HG02588 (cell line): ENCODE measurements around the gene OCSTAMP.

ENCODE experiments used
- ATAC-seq: cut with Tn5 transposase; IDR thresholded peaks from one replicate; pipeline ENCODE4 v1.9.1; 2021; ENCODE audit warnings: mild to moderate bottlenecking, moderate library complexity; ENCODE audit not compliant: unreplicated experiment

The OCSTAMP gene

DNA sequence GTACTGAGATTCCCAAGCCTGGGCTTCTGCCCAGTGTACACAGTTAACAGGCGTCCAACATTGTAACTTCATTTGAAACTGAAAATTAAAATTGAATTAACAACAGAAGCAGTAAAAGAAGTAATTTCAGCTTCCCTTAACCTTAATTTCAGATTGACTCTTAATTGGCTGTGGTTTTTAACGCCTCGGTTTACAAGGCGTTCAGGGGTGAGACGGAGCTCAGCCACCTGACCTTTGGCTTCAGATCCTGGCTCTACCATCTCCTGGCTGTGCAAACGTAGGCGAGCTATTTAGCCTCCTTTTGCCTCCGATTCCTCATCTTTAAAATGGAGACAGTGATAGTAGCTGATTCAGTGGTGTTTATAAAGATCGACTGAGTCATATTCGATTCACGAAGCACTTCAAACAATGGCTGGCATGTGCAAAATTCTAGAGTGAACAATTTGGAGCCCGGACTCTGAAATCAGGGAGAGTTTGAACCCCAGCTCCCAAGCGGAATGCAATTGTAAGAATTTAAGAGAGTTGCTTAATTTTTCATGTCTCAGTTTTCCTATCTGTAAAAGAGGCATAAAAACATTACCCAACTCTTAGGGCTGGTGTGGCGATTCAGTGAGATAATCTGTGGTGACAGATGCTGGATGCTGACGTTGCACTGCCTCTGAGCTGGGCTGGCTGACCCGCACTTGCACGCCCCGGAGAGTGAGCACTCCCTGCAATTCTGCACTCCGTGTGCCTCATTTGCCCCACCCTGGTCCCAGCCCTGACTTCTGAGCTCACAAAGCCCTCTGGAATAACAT lies 23.5 kb upstream of the OCSTAMP start:
- no peak for ATAC-seq

DNA sequence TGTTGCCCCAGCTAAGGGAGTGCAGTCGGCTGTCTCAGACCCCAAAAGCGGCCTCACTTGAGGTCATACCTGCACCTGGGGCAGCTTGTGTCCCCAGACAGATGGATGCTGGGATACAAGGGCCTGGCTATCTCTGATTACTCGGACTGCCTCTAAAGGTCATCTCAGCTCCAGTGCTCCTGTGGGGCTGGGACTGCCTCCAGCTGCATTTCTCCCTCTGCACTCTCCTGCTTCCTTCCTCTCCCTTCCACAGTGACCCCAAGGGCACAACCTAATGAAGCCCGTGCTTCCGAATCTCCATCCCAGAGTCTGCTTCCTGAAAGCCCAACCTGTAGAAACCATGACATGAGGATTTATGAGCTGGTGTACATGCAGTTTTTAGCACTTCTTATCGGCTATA lies 22.8 kb upstream of the OCSTAMP start:
- ATAC-seq = no peak

DNA sequence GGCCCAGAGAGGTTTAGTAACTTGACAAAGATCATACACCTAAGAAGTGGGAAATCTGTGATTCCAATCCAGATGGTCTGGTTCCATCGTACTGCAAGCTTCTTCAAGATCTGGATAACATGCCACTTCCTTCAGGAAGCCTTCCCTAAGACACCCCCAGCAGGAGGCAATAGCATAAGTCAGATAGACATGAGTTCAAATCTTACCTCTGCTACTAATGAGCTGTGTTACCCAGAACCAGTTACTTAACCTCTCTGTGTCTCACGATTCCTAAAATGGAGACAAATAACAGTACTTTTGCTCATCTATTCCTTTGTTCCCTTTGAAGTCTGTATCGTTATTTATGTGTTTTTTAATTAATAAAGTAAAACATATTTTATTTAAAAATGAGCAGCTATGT lies 22.3 kb upstream of the OCSTAMP start:
- ATAC-seq = no peak

DNA sequence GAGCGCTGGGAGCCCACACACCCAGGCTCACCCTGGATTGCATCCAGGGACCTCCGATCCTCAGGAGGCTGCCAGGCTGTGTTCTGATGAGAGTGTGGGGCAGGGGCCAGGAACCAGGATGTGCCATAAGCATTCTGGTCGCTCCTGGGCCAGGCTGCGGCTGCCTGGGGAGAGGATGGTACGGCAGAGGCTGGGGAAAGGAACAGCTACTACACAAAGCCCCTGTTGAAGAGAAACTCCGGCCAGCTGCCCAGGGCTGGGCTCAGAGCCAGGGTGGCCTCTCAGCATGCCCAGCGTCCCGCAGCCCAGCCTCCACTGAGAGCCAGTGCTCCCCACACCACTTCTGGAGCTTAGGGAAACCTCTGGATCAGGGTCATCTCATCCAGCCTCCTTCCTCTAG lies 21.7 kb upstream of the OCSTAMP start:
- no peak for ATAC-seq

DNA sequence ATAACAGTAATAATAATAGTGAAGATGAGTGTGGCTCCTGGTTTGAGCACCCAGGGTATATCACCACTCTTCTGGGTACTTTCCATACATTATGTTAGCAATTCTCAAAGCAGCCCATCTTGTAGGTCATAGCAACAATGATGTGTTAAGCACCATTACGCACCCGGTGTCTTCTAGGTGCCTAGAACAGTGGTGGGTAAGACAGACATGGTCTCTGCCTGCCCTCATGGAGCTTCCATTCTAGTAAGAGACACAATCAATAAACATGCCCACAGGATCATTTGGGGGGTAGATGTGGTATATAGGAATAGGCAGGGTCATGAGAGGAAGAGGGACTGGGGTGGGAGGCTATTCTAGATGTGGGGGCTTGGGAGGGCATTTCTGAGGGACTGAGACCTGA lies 21.0 kb upstream of the OCSTAMP start:
- ATAC-seq = no peak

DNA sequence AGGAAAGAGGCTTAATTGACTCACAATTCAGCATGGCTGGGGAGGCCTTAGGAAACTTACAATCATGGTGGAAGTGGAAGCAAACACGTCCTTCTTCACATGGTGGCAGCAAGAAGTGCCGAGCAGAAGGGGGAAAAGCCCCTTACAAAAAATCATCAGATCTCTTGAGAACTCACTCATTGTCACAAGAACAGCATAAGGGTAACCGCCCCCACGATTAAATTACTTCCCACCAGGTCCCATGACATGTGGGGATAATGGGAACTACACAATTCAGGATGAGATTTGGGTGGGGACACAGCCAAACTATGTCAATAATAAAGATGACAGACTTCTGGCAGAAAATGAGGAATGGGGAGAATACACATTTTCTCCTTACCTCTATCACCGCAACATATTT lies 20.5 kb upstream of the OCSTAMP start:
- ATAC-seq = no peak

DNA sequence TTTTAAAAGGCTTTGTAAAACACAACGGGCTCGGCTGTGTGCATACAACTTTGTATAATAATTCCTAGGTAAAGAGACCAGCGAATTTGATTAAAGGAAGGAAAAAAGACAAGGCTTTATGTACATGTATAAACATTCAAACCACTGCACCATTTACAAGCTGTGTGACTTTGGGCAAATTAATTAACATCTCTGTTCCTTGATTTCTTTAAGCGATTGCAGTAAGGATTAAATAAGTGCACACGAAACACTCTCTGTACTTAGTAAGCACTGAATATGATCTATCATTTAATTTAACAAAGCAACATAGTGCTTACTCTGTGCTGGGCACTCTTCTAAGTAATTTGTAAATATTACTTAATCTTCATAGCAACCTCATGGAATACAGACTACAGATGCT lies 19.5 kb upstream of the OCSTAMP start:
- ATAC-seq = no peak

DNA sequence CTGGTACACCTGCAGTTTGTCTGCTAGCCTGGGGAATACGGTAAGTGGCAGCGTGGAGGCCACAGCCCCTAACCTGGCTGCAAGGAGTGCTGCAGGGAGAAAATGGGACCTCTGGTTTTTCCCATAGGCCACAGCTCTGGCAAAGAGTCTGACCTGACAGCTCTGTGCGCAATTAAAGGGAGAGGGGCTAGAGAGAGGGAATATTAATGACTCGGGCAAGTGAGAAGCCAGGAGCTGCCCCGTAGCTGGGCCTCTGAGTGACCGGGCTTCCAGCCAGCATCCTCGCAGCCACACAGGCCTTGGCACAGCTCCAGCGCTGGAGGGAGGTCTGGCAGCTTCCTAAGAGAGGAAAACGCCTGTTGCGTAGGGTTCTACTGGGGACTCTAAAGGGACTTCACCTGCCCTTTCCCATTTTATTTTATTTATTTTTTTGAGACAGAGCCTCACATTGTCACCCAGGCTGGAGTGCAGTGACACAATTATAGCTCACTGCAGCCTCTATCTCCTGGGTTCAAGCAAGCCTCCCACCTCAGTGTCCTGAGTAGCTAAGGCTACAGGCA lies 18.2 kb upstream of the OCSTAMP start:
- ATAC-seq = no peak

DNA sequence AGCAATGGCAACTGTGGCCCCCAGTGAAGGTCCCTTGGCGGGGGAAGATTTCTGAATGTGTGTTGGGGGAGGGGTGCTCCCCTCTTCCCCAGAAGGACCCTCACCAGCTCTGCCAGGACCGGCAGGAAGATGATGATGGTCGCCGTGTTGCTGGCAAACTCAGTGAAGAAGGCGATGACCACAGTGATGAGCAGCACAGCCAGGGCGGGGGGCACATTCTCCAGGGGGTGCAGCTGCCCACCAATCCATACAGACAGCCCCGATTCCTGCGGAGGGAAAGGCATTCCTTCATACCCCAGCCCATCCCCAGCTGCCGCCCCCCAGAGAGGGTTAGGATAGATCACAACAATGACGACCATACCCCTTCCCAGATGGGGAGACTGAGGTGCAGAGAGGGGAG lies 15.7 kb upstream of the OCSTAMP start:
- no peak for ATAC-seq

DNA sequence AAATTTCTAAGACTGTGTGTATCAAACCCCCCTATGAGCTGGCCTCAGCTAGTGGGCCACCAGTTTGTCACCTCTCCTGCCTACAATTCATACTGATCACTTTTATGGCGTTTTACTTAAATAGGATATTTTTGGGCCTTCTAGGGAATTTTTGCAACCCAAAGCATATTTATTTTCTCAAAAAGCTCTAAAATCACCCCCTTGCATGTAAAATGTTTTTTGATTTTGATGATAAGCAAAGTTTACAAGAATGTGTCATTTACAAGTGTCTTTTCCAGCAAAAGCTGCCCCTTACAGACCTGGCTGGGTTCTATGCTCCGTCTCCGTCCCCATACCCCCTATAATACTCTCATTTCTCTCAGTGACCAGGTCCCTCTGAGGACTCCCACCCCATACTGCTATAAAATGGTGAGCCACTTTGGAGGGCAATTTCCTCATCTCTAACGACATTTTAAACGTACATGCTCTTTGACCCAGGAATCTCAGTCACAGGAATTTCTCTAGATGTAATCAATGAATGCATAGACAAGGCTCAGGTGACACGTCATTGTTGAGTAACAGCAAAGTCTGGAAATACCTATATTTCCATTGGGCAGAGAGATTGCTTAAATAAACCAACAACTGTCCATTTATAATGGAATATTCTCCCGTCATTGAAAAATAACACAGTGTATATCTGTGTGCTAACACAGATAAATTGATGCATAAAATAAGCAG lies 13.9 kb upstream of the OCSTAMP start:
- no peak for ATAC-seq

DNA sequence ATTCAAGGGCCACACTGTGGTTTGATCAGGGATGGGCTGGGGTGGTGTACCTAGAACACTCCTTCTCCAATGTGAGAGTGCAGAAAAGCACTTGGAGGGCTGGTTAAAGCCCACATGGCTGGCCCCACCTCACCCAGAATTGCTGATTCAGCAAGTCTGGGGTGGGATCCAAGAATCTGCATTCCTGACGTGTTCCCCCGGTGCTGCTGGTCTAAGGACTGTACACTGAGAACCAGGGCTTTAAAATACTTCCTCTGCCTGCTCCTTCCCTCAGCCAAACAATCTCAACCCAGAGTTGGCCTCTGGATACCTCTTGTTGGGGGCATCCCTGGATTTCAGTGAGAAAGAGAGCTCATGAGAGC lies 13.4 kb upstream of the OCSTAMP start:
- no peak for ATAC-seq

DNA sequence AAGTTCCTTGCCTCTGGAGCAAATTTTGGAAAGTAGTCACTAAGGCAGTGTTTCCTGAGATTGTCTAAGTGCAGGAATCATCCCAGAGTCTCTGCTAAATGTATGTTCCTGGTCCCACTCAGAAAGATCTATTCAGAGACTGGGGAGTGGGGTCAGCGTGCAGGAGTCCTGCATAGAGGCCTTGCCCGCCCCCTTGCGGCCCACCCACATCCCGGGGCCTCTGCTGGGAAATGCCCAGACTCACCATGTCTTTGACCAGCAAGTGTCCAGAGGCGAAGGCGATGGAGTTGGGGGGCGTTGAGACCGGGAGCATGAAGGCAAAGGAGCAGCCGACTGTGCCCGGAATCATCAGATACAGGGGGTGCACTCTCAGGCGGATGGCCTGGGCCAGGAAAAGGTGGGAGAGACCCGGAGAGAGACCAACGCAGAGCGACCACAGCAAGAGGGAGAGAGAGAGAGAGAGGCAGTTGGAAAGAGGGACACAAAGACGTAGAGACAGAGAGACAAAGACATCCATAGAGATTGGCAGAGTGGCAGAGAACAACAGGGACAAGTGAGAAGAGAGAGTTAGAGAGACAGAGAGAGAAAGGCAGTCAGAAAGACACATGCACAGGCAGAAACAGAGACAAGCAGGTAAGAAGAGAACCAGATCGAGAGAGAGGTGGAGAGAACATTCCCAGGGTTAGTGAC lies 12.9 kb upstream of the OCSTAMP start:
- no peak for ATAC-seq

DNA sequence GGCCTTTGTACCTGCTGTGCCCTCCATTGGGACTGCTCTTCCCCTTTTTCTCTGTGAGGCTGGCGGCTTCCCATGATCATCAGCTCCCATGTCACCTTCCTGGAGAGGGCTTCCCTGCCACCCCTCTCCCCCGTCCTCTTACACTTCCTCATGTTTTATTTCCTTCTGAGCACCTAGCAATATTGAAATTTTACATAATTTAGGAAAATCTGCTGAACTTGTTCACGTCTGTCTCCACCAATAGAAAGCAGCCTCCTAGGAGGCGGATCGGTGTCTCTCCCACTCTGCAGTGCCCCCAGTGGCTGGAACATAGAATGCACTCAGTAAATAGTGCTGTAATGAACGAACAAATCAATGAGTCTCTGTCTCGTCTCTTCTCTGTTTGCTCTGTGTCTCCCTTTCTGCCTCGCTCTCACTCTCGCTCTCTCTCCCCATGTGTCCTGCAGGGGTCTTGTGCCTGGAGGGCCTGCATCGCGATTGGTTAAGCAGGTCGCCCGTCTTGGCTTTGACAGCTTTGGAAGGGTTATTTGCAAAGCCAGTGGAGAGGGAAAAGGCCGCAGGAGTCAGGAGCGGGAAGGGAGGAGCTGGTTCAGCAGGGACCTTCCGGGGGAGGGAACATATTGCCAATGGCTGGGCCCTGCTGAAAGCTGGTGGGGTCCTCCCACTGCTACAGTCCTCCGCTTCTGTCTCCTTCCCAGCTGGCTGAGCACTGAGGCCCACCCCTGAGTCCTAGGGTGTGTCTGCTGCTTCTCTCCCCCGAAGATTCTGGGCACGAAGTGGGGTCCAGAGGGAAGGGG lies 12.1 kb upstream of the OCSTAMP start:
- peak; percentile 55 for ATAC-seq

DNA sequence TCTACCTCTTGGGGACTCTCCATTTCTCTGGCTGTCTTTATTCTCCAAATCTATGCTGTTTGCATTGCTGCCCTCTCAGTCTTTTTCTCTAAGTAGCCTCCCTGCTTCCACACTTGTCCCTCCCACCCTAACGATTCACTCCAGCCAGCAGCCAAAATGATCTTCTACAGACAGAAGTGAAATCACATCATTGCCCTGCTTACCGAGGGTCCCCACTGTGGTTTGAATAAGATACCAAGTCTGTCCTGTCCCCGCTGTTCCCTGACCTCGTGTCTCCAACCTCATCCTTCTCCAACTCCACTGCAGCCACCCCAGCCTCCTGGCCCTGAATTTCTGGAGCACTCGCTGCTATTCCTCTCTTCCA lies 11.5 kb upstream of the OCSTAMP start:
- no peak for ATAC-seq

DNA sequence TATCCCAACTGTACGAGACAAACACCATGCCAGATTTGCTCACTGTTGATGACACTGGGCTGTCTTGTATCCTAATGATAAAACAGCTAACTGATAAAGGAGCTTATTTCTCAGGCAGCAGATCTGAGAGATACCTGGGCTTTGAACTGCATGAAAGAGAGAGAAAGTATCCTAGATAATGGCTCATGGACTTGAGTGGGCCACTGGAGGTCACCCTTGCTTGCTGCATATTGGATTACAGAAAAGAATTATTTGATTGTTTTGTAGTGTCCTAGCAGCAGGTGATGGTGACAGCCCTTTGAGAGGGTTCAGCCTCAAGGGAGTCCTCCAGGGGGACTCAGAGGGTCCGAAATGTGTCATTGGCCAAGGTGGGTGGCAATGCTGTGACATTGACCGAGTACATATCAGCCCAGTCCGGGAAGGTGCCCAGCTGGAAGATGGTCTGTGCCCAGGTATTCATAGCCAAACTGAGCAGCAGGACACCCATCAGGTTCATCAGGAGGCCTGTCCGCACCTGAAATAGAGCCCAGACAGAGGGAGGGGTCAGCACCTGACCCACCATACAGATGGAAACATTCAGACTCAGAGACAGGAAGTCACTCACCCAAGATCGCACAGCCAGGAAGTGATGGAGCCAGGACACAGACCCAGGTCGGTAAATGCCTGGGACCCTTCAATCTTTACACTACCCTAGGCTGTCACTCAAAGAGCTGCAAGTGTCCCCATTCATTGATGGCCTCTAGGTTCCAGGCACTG lies 9.4 kb upstream of the OCSTAMP start:
- ATAC-seq = no peak

DNA sequence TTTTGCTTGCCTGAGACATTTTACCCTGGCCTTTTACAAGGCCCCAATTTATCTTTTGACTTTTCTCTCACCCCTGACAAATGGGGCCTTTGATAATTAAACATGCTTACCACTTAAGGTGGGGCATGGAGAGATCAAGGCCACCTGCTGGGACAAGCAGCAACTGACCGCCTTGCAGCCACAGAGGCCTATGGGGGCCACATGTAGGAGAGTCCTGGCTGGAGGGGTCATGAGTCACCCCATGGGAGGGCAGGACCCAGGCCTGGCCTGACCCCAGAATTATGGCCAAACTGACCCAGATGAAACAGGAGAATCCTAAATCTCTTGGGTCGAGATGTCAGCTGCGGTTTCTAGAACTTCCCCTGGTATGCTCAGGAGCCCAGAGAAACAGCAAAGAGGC lies 8.5 kb upstream of the OCSTAMP start:
- ATAC-seq = no peak

DNA sequence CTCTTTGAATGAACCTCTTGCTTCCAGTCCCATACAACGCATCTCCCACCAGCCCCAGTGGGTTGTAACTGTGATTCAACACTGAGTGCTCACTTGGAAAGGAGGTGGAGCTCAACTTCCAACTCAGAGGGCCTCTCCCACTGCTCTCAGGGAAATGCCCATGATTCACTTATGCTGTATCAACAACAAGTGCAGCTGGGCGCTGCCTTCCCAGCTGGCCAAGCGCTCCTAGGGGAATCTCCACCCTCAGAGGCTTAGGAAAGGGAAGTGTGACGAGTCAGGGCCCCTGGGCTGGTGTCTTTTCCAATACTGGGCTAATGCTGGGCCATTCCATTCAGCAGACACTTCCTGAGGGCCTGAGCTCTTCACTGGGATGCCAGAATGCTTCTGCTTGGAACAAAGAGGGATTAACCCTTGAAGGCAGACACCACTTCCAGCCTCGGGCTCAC lies 8.1 kb upstream of the OCSTAMP start:
- no peak for ATAC-seq

DNA sequence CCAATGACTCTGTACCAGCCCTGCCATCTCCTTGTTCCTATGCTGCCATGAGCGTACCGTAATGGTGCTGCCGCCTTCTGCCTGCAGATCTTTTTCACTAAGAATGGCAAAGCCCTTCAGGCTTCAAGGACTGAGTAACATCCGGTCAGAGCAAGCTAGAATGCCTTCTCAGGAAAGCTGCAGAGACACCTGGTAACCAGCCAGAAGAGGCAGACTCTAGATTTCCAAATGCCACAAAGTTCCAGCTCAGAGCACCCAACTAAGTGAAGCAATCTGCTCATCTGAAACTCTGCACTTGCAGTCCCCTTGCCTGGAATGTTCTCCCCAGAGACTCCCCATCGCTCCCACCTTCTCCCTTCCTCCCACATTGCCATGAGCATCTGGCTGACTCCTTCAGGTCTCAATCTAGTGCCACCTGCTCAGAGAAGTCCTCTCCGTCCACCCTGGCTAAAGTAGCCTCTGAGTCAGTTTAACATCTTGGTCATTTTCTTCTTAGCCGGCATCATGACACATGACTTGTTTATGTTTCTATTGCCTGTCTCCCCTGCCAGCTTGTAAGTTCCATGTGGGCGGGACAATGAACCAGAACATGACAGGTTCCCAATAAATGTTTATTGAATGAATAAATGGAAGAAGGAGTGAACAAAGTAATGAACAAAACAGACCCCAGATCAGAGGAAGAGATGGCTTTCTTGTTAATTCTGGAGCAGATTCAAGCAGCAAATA lies 6.9 kb upstream of the OCSTAMP start:
- no peak for ATAC-seq

DNA sequence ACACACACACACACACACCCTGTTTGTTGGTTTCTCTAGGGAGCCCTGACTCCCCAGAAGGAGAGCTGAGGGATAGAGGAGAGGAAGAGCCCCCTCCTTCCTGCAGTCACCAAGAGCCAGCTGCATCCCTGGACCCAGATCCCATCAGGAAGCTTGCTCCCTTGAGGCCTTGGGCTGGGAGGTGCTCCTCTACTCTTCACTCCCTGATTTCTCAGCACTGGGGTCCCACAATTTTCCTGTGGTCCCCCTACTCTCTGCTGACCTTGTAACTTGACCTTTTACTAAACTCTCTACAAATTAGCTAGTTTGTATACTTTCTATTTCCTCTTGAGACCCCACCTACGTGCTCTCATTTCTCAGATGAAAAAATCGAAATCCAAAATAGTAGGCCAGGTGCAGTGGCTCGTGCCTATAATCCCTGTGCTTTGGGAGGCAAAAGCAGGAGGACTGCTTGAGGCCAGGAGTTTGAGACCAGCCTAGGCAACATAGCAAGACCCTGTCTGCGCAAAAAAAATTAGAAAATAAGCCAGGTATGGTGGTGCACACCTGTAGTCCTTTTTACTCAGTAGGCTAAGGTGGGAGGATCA lies 5.0 kb upstream of the OCSTAMP start:
- no peak for ATAC-seq
